GM21529 (cell line): Measurements from ENCODE around the gene CDC25B.
A peak's percentile ranks its signal among the peaks of the same experiment; 100 is the strongest.

Experiments
- ATAC-seq: cut with Tn5 transposase; IDR thresholded peaks from one replicate; pipeline ENCODE4 v1.9.1; 2021; ENCODE audit not compliant: unreplicated experiment

Gene CDC25B

DNA sequence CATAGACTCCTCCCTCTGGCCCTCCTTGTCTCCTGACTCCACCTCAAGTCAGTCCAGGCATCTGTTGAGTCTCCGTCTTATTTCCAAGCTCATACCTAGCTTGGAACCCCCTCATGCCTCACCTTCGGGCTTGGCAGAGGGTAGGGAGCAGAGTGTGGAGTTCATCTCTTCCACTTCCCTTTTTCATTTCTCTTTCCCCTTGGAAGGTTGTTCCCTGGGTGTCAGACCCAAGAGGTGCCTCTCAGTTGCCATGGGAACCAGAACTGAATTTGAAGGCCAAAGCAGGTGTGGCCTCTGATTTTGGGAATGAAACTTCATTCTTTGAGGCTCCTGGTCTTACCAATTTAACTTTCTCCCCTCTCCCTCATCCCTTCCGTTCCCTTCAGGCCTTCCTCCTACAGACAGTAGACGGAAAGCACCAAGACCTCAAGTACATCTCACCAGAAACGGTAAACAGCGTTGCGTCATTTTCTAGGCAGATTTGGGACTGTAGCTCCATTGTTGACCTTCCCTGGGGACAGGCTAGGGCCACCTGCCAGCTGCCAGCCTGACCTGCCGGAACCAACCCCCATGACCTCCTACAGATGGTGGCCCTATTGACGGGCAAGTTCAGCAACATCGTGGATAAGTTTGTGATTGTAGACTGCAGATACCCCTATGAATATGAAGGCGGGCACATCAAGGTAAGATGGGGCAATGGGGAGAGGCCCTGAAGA lies 6.6 kb downstream of the CDC25B start:
- ATAC-seq: no peak

DNA sequence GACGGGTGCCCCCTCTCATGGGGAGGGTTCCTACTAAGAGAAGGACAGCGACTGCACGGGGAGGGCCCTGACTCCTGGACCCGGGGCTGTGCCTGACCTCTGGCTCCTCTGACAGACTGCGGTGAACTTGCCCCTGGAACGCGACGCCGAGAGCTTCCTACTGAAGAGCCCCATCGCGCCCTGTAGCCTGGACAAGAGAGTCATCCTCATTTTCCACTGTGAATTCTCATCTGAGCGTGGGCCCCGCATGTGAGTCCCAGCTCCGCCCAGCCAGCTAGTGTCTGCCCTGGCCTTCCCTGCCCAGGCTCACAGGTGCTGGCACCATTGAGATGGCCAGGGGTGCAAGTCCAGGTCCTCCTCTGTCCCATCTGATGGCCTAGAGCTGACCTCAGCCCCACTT lies 7.2 kb downstream of the CDC25B start:
- ATAC-seq: no peak

DNA sequence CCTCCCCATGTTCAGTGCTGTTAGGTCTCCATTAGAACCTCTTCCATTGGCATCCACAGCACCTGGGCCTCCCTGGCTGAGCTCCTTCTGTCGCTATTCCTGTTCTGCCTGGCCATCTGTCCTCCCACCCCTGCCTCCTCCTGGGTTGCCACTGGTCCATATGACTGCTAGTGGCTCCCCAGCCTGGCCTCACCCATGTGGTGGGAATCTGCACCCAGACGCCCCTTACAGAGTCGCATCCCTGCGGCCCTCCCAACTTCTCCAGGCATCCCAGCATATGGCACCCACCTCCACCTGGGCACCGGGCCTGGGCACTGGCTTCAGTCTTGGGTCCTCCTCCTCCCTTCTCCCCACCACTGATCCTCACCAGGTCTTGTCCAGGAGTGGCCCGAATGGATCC lies 7.7 kb downstream of the CDC25B start:
- ATAC-seq: no peak

GRCh38 chr20:3804254-3804751 lies 8.2 kb downstream of the CDC25B start:
- ATAC-seq: no peak

DNA sequence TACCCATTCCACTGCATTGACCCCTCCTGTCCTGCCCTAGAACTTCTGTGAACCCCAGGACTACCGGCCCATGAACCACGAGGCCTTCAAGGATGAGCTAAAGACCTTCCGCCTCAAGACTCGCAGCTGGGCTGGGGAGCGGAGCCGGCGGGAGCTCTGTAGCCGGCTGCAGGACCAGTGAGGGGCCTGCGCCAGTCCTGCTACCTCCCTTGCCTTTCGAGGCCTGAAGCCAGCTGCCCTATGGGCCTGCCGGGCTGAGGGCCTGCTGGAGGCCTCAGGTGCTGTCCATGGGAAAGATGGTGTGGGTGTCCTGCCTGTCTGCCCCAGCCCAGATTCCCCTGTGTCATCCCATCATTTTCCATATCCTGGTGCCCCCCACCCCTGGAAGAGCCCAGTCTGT lies 8.7 kb downstream of the CDC25B start:
- no peak for ATAC-seq

DNA sequence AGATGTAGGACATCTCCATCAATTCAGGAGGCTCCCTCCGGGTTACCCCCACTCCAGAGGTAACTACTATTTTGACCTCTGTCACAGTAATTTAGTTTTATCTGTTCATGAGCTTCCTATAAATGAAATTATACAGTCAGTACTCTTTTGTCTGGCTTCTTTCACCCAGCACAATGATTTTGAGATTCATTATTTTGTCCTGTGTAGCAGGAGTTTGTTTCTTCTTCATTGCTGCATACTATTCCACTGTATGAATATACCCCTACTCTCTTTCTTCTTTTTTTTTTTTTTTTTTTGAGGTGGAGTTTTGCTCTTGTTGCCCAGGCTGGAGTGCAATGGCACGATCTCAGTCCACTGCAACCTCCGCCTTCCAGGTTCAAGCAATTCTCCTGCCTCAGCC lies 12.4 kb downstream of the CDC25B start:
- ATAC-seq: no peak

DNA sequence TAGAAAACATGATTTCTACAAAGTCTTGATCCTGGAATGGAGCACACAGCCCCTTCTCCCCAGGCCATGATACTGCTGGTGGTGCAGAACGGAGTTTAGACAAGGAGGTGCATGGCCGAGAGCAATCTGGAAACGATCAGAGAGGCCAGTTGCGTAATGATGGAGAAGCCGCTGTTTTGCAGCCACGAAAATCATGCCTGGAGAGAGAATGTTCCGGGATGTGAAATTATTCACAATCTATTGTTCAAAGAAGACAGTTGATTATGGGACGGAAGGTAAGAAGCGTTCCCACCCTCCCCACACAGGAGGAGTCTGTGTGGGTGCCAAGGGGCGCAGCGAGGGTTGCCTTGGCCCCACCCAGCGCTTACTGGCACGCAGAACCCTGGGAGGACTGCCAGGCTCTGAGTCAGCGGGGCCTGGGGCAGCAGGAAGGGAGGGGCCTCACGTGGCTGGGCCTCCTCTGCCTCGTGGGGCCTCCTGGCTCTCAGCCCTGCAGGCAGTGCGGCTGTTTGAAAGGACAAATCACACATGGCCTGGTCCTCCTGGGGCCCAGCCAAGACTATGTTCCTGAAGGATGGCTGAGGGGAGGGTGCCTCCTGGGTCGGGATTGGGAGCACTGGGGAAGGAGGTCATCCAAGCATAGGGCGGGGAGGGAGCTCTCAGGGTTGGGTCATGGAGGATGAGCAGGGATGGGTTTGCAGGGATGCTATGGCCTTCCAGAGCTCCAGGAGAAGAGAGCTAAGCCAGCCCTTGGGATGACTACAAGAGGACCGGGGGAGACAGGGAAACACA lies 15.6 kb downstream of the CDC25B start:
- ATAC-seq: no peak

GRCh38 chr20:3812259-3812681 lies 16.2 kb downstream of the CDC25B start:
- no peak for ATAC-seq

GRCh38 chr20:3812975-3813847 lies 17.1 kb downstream of the CDC25B start:
- ATAC-seq: no peak

GRCh38 chr20:3813848-3814581 lies 17.9 kb downstream of the CDC25B start:
- ATAC-seq: no peak

DNA sequence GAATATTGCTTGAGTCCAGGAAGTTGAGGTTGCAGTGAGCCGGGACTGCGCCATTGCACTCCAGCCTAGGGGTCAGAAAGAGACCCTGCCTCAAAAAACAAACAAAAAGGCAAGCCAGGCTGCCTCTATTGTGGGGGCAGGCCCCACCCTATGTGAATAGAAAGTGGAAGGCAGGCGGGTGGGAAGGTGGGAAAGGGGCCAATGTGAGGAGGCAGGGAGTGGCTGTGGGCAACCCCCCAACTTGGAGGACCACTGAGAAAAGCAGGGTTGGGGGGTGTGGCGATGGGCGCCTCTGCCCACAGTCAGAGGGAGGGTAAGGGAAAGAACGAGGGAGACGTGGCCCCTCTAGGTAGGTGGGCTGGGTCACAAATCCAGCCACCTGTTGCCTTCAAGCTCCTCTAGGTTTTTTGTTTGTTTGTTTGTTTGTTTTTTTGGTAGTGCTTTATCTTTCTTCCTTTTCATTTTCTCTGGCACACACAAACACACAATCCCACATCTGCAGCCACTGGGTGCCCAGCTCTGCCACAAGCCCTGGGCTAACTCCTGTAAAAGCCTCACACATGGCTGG lies 18.9 kb downstream of the CDC25B start:
- ATAC-seq: no peak

- ATAC-seq: no peak
Observed at GRCh38 chr20:3815703-3816315, 19.7 kb downstream of the CDC25B start.

DNA sequence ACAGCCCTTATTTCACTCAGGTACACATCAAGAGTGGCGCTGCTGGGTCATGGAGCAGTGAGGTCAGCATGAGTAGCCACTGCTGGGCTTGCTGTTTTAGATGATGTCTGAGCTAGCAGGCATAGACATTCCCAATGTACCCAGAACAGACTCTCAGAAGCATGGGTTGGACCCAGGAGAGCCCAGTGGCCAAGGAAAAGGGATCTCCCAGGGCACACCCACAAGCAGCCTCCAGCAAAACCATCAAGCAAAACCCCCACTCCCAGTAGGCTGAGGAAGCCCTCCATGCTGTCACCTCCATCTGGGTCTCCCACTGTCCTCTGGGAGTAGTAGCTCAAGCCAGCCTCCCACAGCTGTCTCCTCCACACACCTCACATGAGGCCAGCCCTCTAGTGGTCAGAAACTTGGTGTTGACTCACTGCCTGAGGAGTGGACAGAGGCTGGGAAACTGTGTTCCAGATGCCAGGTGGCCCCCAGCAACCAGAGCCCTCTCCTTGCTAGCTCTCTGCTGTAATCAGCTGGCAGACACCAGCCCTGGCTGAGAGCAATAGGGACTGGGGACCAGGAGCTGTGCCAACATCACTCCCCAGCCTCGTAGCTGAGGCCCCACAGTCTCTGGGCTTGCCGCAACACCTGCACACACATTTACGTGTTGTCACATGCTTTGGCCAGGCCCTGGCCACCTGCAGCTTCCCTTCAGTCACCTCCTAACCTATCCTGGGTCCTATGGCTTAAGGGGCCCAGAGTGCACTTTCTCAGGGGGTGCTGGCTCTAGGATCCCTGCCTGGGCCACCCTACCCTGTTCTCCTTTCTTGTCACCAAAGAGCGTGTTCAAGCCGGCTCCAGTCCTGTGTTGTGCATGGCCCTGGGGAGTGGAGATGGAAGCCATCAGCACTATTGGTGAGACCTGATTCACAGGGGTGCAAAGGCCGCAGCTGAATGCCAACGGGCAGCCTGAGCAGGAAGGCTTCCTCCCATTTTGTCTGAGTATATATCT lies 22.3 kb downstream of the CDC25B start:
- no peak for ATAC-seq

DNA sequence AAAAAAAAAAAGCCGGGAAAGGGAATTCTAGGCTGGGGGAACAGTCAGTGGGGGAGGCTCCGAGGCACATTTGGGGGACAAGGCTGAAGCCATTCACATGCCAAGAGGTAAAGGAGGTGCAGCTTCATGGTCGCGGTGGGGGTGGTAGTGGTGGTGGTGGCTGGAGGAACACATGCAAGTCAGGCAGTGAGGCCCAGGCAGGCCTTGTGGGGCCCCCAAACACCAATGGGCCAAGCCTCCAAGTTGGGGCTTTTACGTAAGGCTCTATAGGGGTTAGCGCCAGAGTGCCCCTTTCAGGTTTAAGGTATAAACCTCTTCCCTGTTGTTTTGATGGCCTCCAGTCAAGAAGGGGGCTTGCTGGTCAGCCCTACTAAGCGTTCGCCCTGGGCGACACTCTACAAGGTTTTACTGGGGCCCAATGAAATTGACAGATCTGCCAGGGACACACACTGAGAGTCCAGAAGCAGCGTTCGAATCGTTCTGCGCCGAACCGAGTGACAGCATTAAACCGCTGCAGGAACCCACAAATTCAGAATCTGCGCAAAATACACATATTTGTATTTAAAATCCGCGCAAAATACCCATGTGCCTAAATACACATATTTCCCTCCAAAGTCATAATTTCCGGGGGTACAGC lies 23.4 kb downstream of the CDC25B start:
- no peak for ATAC-seq

DNA sequence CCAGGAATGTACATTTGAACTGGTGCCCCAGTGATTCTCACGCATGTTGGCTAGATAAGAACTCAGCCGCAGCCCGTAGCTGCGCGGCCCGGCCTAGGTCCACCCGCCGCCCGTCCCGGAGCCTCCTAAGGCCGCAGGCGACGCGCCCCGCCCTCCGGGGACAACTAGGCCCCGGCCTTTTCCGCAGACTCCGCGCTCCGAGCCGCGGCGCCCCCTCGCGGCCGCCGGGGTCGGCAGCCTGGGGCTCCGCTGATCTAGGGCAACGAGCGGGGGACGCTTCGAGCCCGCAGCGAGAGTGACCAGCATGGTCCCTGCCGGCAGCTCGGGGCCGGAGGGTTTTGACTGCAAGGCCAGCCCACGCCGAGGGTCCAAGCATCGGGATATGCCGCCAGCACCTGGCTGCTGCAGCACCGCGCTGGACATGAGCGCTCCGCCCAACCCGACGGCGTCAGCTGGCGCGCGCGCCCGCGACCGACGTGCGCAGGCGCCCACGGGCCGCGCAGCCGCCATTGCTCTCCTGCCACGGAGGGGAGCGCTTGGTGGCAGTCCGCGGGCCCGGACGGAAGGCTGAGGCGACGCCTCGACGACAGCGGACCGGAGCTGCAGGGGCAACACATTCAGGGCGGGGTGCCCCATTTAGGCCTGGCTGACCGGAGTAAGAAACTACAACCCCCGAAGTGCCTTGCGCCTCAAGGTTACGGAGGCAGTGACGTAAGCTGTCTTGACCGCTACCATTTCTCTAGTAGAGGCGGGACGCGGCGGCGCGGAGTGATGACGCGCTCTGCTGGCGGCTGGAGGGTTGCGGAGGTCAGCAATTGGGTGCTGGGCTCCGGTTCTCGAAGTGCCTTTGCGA lies 24.2 kb downstream of the CDC25B start, which contains the start of gene AP5S1:
Gene AP5S1, plus strand, starts transcription at position 500 of the 853 bp plus-strand sequence. CDS start 1,571 bp downstream, outside the sequence.
- ATAC-seq: peak; percentile 78

- no peak for ATAC-seq
Observed at GRCh38 chr20:3820901-3821727, 25.0 kb downstream of the CDC25B start.
